Activated CD4-positive, alpha-beta T cell treated with anti-CD3 and anti-CD28 coated beads, Interleukin-2, amount 10 ng/mL, durations not matched to agents 7 days and 5 days (primary cell): ENCODE measurements around the gene ARFRP1. TPM values are rescaled to one million over a fixed set of nuclear protein-coding genes. Genes with fewer than 3 reads are reported as not detected.

Experiments used
- CTCF ChIA-PET: fragments of 350-600 bp; sonication (Branson Sonifier 250); formaldehyde crosslinking; loops from one replicate; lab custom pipeline; 2021; ENCODE audit warnings: antibody characterized with exemption; lab: Charles Lee
- POLR2A ChIA-PET: fragments of 350-600 bp; sonication (Branson Sonifier 250); formaldehyde crosslinking; loops from one replicate; lab custom pipeline; 2021; ENCODE audit warnings: antibody characterized with exemption; lab: Charles Lee
- DNase-seq: peaks from one replicate; pipeline ENCODE4 v3.0.0-alpha.2; 2020
- H3K27ac Mint-ChIP-seq: one replicate; pipeline ENCODE4 v1.8.0; 2021; ENCODE audit warnings: mild to moderate bottlenecking, moderate library complexity, mixed read lengths
- H3K27me3 Mint-ChIP-seq: one replicate; pipeline ENCODE4 v1.8.0; 2021; ENCODE audit warnings: mixed read lengths
- H3K36me3 Mint-ChIP-seq: one replicate; pipeline ENCODE4 v1.8.0; 2021; ENCODE audit warnings: low read depth, mixed read lengths
- H3K4me1 Mint-ChIP-seq: one replicate; pipeline ENCODE4 v1.8.0; 2021; ENCODE audit warnings: mixed read lengths
- H3K4me3 Mint-ChIP-seq: one replicate; pipeline ENCODE4 v1.8.0; 2021; ENCODE audit warnings: mild to moderate bottlenecking, moderate library complexity, mixed read lengths
- H3K9me3 Mint-ChIP-seq: one replicate; pipeline ENCODE4 v1.8.0; 2021; ENCODE audit warnings: mixed read lengths
- total RNA-seq, 2 experiments: library from RNA; stranded (reverse); gene quantifications; one replicate each; pipeline ENCODE4 v1.2.3, GENCODE V29; 2021

The ARFRP1 gene, protein sequence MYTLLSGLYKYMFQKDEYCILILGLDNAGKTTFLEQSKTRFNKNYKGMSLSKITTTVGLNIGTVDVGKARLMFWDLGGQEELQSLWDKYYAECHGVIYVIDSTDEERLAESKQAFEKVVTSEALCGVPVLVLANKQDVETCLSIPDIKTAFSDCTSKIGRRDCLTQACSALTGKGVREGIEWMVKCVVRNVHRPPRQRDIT
- 10 to 100 TPM; 52.7 to 64.5 TPM for total RNA-seq

- peaks cover 4% of the 10 kb centered on the region for H3K9me3 Mint-ChIP-seq
- peak within 1 kb of the TSS; percentile 89 for H3K4me3 Mint-ChIP-seq
- ChIA-PET POLR2A (interaction anchor here (0.6 to 1.2 kb wide), 3 partner anchors 15 to 68 kb away, joined by 3 to 4 read pairs (median 3); no protein-coding TSS in a partner anchor), CTCF (interaction anchor here (0.6 to 3.4 kb wide), 17 partner anchors 9 to 331 kb away, joined by 3 to 20 read pairs (median 5); partner anchors contain the start of genes LIME1, PTK6 and TPD52L2)
- H3K27me3 Mint-ChIP-seq: no peaks in the 10 kb centered on the region
- H3K36me3 Mint-ChIP-seq: peaks cover 64% of the 10 kb centered on the region
- peak within 1 kb of the TSS; percentile 87 for H3K27ac Mint-ChIP-seq
- H3K4me1 Mint-ChIP-seq: peaks cover 50% of the 10 kb centered on the region
- peak; percentile 88 for DNase-seq
Observed at GRCh38 chr20:63707558-63708300, at the start of gene ARFRP1, which contains the start of gene ZGPAT. ARFRP1 (minus strand) TSS chr20:63707976; CDS start chr20:63707091, 885 bp downstream. ZGPAT (plus strand) TSS chr20:63708039; CDS start chr20:63708581, 542 bp downstream.

GRCh38 chr20:63756648-63756991 lies 48.8 kb upstream of the ARFRP1 start:
- Mint-ChIP-seq H3K27me3 (peaks cover 7% of the 10 kb centered on the region), H3K4me3 (no peak overlapping the region), H3K27ac (peak overlapping the region; percentile 16), H3K9me3 (no peaks in the 10 kb centered on the region), H3K4me1 (peaks cover 23% of the 10 kb centered on the region), H3K36me3 (no peaks in the 10 kb centered on the region)
- ChIA-PET POLR2A (no interaction called here), CTCF (no interaction called here)
- peak; percentile 65 for DNase-seq

GRCh38 chr20:63755933-63756647 lies 48.3 kb upstream of the ARFRP1 start:
- no peaks in the 10 kb centered on the region for H3K9me3 Mint-ChIP-seq
- no peaks in the 10 kb centered on the region for H3K36me3 Mint-ChIP-seq
- POLR2A ChIA-PET: no interaction called here
- no peak overlapping the region for H3K4me3 Mint-ChIP-seq
- no peak for DNase-seq
- H3K27me3 Mint-ChIP-seq: peaks cover 7% of the 10 kb centered on the region
- H3K27ac Mint-ChIP-seq: no peak overlapping the region
- peaks cover 26% of the 10 kb centered on the region for H3K4me1 Mint-ChIP-seq
- CTCF ChIA-PET: no interaction called here

GRCh38 chr20:63754008-63754407 lies 46.2 kb upstream of the ARFRP1 start:
- Mint-ChIP-seq H3K27ac (peak overlapping the region; percentile 57), H3K4me3 (no peak overlapping the region), H3K36me3 (no peaks in the 10 kb centered on the region), H3K27me3 (peaks cover 2% of the 10 kb centered on the region), H3K9me3 (no peaks in the 10 kb centered on the region), H3K4me1 (peaks cover 40% of the 10 kb centered on the region)
- DNase-seq: no peak
- ChIA-PET CTCF (interaction anchor here (1.6 kb wide), 1 partner anchor 216 kb away, joined by 3 read pairs; the partner anchor contains the start of gene PTK6), POLR2A (no interaction called here)

DNA sequence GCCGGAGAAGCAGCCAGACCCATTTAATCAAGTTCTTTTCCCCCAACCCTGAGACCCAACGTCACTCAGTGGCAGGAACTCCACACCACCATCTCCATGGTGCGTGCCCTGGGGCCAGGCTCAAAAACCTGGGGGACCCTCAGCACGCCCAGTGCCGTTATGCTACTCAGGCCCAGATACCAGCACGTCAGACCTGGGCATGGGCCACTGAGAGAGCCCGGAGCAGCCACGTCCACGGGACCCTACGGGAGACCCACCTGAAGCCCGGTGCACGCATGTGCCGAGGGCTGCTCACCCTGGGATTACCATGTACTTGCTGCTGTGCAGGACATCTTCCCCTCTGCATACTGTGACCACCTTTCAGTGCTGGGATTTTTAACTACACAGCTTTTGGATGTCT lies 45.6 kb upstream of the ARFRP1 start:
- no peak overlapping the region for H3K27ac Mint-ChIP-seq
- peaks cover 43% of the 10 kb centered on the region for H3K4me1 Mint-ChIP-seq
- H3K27me3 Mint-ChIP-seq: peaks cover 2% of the 10 kb centered on the region
- ChIA-PET CTCF (interaction anchor here (1.6 to 5.6 kb wide), 2 partner anchors 16 to 216 kb away, joined by 3 to 27 read pairs; partner anchors contain the start of genes LIME1 and PTK6), POLR2A (no interaction called here)
- no peak for DNase-seq
- H3K4me3 Mint-ChIP-seq: no peak overlapping the region
- H3K9me3 Mint-ChIP-seq: no peaks in the 10 kb centered on the region
- no peaks in the 10 kb centered on the region for H3K36me3 Mint-ChIP-seq

DNA sequence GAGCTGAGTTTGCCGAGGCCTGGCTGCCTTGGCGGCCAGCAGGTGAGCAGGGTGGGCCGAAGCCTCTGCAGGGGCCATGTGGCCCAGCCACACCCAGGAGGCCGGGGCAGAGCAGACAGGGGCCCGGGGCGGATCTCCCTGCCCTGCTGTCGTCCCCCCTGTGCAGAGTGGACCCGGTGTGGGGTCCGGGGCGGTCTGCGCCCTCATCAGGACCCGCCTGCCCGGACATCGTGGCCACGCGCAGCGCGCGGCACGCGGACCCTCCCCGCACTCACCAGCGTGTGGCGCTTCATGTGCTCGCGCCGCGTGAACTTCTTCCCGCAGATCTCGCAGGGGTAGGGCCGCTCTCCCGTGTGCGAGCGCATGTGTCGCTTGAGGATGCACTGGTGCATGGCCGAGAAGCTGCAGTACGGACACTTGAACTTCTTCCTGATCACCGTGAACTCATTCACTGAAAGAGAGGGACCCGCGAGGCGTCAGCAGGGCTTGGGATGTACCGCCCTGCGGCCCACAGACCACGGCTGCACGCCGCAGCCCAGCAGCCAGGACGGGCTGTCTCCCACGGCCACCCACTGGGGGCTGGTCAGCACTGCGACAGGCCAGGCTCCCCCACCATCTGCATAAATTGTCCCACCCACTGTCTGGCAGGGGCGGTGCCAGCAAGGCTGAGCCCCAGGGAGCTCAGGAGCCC lies 44.8 kb upstream of the ARFRP1 start:
- no peak for DNase-seq
- no peaks in the 10 kb centered on the region for H3K9me3 Mint-ChIP-seq
- POLR2A ChIA-PET: no interaction called here
- peaks cover 2% of the 10 kb centered on the region for H3K27me3 Mint-ChIP-seq
- H3K27ac Mint-ChIP-seq: no peak overlapping the region
- no peaks in the 10 kb centered on the region for H3K36me3 Mint-ChIP-seq
- no peak overlapping the region for H3K4me3 Mint-ChIP-seq
- peaks cover 43% of the 10 kb centered on the region for H3K4me1 Mint-ChIP-seq
- CTCF ChIA-PET: interaction anchor here (1.6 to 5.6 kb wide), 2 partner anchors 15 to 215 kb away, joined by 3 to 27 read pairs; partner anchors contain the start of genes LIME1 and PTK6

DNA sequence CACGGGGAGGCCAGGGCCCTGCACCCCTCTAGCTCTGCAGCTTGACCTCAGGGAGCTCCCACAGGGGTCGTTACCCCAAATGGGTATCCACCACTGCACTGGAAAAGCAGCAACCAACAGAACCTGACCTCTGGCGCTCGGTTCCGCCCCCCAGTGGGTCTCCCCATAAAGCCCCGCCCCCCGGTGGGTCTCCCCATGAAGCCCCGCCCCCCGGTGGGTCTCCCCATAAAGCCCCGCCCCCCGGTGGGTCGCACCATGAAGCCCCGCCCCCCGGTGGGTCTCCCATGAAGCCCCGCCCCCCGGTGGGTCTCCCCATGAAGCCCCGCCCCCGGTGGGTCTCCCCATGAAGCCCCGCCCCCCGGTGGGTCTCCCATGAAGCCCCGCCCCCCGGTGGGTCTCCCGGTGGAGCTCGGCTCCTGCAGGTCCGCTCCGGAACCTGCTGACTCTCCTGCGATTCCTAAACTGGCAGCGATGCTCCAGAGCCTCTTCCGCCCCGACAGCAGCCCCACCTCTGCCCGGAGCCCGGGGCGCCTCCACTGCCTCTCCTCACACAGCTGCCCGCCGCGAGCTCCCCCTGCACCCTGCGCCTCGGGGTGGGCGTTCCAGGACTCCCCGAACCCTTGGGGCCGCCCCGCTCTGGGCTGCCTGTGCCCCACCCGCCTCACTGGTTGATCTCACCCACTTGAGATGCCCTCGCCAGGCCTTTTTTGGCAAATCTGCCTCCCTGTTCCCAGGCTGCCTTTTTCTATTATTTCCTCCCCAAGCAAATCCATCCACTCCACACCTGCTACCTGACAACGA lies 43.9 kb upstream of the ARFRP1 start:
- CTCF ChIA-PET: interaction anchor here (1.1 to 5.6 kb wide), 2 partner anchors 14 to 35 kb away, joined by 4 to 27 read pairs; partner anchors contain the start of gene LIME1
- Mint-ChIP-seq H3K4me3 (peak overlapping the region; percentile 64), H3K9me3 (no peaks in the 10 kb centered on the region), H3K27ac (peak overlapping the region; percentile 97), H3K4me1 (peaks cover 36% of the 10 kb centered on the region), H3K27me3 (peaks cover 2% of the 10 kb centered on the region), H3K36me3 (no peaks in the 10 kb centered on the region)
- peak; percentile 50 for DNase-seq
- POLR2A ChIA-PET: no interaction called here

DNA sequence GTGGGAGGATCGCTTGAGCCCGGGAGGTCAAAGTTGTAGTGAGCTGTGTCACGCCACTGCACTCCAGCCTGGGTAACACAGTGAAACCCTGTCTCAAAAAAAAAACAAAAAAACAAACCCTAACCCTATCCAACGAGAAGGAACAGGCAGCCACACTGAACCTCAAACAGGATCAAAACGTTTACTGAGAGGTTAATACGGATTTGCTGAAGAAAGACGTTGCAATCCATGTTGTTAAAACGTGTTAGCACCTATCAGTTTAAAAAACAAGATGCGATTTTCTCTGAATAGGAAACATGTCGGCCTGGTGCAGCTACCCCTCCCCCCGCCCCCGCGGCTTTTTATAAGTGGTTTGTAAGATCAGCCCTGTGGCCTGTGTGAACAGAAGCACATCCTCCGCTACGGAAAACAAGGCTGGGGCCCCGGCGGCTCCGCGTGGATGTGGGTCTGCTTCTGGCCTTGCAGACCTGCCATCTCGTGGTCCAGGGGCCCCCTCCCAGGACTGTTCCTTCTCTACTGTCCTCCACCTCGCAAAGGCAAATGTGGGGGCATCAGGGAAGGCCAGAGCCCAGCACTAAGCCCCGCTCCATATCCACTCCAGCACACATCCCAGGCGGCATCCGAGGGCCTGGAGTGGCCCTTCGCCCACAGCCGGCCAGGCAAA lies 43.2 kb upstream of the ARFRP1 start:
- peaks cover 2% of the 10 kb centered on the region for H3K27me3 Mint-ChIP-seq
- DNase-seq: peak; percentile 77
- H3K9me3 Mint-ChIP-seq: no peaks in the 10 kb centered on the region
- no peaks in the 10 kb centered on the region for H3K36me3 Mint-ChIP-seq
- peaks cover 28% of the 10 kb centered on the region for H3K4me1 Mint-ChIP-seq
- H3K27ac Mint-ChIP-seq: peak overlapping the region; percentile 97
- peak overlapping the region; percentile 64 for H3K4me3 Mint-ChIP-seq
- POLR2A ChIA-PET: no interaction called here
- CTCF ChIA-PET: interaction anchor here (0.6 to 5.6 kb wide), 6 partner anchors 10 to 43 kb away, joined by 3 to 27 read pairs (median 4); partner anchors contain the start of genes ARFRP1, LIME1 and ZGPAT

DNA sequence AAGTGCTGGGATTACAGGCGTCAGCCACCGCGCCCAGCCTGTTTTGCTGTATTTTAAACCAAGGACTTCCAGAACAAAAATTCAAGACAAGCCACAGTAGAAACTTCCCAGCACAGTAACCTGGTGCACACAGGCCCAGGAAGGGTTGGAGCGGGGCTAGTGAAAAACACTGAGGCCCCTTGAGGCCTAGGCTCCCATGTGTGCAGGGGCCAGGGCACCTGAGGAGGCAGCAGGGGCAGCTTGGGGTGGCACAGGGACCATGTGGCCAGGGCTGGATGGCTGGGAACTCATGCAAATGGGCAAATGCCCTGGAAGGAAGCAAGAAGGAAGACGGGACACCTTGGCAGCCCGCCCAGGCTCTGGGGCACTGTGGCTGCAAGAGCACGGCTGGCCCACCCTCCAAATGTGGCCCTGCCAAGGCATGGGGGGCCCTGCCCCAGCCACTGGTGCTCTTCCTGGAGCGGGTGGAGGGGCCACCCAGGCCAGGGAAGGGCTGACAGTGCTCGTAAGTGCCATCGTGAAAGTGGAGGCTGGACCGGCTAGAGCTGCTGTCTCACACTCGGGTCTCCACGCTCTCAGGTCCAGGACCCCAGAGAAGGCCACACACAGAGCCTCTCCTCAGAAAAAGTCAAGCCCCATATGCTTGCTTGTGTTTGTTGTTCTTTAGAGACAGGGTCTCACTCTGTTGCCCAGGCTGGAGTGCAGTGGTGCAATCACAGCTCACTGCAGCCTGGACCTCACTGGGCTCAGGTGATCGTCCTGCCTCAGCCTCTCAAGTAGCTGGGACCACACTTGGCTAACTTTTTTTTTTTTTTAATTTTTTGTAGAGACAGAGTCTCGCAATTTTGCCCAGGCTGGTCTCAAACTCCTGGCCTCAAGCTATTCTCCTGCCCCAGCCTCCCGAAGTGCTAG lies 42.1 kb upstream of the ARFRP1 start:
- H3K9me3 Mint-ChIP-seq: no peaks in the 10 kb centered on the region
- peaks cover 26% of the 10 kb centered on the region for H3K4me1 Mint-ChIP-seq
- no peak overlapping the region for H3K4me3 Mint-ChIP-seq
- CTCF ChIA-PET: interaction anchor here (0.6 to 5.6 kb wide), 5 partner anchors 13 to 108 kb away, joined by 3 to 27 read pairs (median 3); partner anchors contain the start of genes ARFRP1, LIME1 and ZGPAT
- no peaks in the 10 kb centered on the region for H3K36me3 Mint-ChIP-seq
- H3K27ac Mint-ChIP-seq: peak overlapping the region; percentile 97
- POLR2A ChIA-PET: no interaction called here
- no peak for DNase-seq
- peaks cover 2% of the 10 kb centered on the region for H3K27me3 Mint-ChIP-seq

GRCh38 chr20:63748934-63749270 lies 41.1 kb upstream of the ARFRP1 start:
- Mint-ChIP-seq H3K27ac (peak overlapping the region; percentile 69), H3K4me1 (peaks cover 24% of the 10 kb centered on the region), H3K36me3 (peaks cover under 1% of the 10 kb centered on the region), H3K27me3 (no peaks in the 10 kb centered on the region), H3K4me3 (no peak overlapping the region), H3K9me3 (no peaks in the 10 kb centered on the region)
- CTCF ChIA-PET: interaction anchor here (5.6 kb wide), 1 partner anchor 12 kb away, joined by 27 read pairs; the partner anchor contains the start of gene LIME1
- DNase-seq: no peak
- POLR2A ChIA-PET: no interaction called here
